ENCODE measurements around the gene DERA.

GRCh38 chr12:15937902-15938301 is 26.8 kb downstream of the DERA start:
- TF ChIP-seq CTCF (tag by site-specific recombination; IDR thresholded peaks at IDR 0.05): no peak
- no peak for TF ChIP-seq IKZF3 (tag by site-specific recombination; IDR thresholded peaks at IDR 0.05)
- no peak for TF ChIP-seq ZNF692 (tag by site-specific recombination; IDR thresholded peaks at IDR 0.05)

All from HEK293 (cell line).